ENCODE measurements around the gene NAA30. TPM values are rescaled to one million over a fixed set of nuclear protein-coding genes. Genes with fewer than 3 reads are reported as not detected.

NAA30 gene
- total and polyA plus RNA-seq, 9 of the 15 experiments (the other 6 are each of a cell fraction or from before 2014, with no cell fraction given): 2.2 to 8.0 (median 6.9) TPM

DNA sequence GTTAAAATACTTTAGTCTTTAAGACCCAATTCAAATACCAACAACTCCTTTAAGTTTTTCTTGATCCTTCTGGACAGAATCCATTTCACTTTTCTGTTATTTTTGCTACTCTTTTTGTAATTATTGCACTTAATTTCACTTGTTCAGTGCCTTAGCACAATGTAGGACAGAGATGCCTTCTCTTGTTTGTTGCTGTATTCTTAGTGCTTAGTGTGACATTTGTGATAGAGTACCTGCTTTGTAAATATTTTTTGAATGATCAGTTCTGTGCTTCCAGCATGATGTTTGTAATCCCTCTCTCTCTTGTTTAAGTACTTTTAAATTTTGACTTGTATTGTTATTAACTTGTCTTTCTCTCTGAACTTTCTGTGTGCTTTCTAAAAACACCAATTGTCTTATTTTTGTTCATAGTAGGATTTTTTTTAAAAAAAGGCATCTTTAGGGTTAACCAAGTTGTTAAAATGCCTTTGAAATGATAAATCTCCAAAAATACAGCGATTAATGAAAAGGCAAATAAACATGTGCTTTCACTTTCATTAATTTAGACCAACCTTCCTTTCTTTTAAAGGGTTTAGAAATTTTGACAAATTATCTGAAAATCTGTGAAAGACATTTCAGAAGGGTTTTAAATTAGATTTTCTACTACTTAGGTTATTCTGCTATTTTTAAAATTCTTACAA lies 11.9 kb downstream of the NAA30 start (continued):
- TF ChIP-seq, protein P1, sequence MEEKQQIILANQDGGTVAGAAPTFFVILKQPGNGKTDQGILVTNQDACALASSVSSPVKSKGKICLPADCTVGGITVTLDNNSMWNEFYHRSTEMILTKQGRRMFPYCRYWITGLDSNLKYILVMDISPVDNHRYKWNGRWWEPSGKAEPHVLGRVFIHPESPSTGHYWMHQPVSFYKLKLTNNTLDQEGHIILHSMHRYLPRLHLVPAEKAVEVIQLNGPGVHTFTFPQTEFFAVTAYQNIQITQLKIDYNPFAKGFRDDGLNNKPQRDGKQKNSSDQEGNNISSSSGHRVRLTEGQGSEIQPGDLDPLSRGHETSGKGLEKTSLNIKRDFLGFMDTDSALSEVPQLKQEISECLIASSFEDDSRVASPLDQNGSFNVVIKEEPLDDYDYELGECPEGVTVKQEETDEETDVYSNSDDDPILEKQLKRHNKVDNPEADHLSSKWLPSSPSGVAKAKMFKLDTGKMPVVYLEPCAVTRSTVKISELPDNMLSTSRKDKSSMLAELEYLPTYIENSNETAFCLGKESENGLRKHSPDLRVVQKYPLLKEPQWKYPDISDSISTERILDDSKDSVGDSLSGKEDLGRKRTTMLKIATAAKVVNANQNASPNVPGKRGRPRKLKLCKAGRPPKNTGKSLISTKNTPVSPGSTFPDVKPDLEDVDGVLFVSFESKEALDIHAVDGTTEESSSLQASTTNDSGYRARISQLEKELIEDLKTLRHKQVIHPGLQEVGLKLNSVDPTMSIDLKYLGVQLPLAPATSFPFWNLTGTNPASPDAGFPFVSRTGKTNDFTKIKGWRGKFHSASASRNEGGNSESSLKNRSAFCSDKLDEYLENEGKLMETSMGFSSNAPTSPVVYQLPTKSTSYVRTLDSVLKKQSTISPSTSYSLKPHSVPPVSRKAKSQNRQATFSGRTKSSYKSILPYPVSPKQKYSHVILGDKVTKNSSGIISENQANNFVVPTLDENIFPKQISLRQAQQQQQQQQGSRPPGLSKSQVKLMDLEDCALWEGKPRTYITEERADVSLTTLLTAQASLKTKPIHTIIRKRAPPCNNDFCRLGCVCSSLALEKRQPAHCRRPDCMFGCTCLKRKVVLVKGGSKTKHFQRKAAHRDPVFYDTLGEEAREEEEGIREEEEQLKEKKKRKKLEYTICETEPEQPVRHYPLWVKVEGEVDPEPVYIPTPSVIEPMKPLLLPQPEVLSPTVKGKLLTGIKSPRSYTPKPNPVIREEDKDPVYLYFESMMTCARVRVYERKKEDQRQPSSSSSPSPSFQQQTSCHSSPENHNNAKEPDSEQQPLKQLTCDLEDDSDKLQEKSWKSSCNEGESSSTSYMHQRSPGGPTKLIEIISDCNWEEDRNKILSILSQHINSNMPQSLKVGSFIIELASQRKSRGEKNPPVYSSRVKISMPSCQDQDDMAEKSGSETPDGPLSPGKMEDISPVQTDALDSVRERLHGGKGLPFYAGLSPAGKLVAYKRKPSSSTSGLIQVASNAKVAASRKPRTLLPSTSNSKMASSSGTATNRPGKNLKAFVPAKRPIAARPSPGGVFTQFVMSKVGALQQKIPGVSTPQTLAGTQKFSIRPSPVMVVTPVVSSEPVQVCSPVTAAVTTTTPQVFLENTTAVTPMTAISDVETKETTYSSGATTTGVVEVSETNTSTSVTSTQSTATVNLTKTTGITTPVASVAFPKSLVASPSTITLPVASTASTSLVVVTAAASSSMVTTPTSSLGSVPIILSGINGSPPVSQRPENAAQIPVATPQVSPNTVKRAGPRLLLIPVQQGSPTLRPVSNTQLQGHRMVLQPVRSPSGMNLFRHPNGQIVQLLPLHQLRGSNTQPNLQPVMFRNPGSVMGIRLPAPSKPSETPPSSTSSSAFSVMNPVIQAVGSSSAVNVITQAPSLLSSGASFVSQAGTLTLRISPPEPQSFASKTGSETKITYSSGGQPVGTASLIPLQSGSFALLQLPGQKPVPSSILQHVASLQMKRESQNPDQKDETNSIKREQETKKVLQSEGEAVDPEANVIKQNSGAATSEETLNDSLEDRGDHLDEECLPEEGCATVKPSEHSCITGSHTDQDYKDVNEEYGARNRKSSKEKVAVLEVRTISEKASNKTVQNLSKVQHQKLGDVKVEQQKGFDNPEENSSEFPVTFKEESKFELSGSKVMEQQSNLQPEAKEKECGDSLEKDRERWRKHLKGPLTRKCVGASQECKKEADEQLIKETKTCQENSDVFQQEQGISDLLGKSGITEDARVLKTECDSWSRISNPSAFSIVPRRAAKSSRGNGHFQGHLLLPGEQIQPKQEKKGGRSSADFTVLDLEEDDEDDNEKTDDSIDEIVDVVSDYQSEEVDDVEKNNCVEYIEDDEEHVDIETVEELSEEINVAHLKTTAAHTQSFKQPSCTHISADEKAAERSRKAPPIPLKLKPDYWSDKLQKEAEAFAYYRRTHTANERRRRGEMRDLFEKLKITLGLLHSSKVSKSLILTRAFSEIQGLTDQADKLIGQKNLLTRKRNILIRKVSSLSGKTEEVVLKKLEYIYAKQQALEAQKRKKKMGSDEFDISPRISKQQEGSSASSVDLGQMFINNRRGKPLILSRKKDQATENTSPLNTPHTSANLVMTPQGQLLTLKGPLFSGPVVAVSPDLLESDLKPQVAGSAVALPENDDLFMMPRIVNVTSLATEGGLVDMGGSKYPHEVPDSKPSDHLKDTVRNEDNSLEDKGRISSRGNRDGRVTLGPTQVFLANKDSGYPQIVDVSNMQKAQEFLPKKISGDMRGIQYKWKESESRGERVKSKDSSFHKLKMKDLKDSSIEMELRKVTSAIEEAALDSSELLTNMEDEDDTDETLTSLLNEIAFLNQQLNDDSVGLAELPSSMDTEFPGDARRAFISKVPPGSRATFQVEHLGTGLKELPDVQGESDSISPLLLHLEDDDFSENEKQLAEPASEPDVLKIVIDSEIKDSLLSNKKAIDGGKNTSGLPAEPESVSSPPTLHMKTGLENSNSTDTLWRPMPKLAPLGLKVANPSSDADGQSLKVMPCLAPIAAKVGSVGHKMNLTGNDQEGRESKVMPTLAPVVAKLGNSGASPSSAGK (IDR thresholded peaks at IDR 0.05): no peak
- TF ChIP-seq, protein P2, sequence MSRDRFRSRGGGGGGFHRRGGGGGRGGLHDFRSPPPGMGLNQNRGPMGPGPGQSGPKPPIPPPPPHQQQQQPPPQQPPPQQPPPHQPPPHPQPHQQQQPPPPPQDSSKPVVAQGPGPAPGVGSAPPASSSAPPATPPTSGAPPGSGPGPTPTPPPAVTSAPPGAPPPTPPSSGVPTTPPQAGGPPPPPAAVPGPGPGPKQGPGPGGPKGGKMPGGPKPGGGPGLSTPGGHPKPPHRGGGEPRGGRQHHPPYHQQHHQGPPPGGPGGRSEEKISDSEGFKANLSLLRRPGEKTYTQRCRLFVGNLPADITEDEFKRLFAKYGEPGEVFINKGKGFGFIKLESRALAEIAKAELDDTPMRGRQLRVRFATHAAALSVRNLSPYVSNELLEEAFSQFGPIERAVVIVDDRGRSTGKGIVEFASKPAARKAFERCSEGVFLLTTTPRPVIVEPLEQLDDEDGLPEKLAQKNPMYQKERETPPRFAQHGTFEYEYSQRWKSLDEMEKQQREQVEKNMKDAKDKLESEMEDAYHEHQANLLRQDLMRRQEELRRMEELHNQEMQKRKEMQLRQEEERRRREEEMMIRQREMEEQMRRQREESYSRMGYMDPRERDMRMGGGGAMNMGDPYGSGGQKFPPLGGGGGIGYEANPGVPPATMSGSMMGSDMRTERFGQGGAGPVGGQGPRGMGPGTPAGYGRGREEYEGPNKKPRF (IDR thresholded peaks at IDR 0.05; ENCODE audit: low read depth, low read length): no peak
- TF ChIP-seq ATF7 (IDR thresholded peaks at IDR 0.05) (no peak), ELF1 (tag; IDR thresholded peaks at IDR 0.05) (no peak), CHD4 (IDR thresholded peaks at IDR 0.05; ENCODE audit: insufficient read depth, insufficient replicate concordance, low read depth, low read length, poor library complexity, severe bottlenecking) (no peak)
- TF ChIP-seq, protein P3, sequence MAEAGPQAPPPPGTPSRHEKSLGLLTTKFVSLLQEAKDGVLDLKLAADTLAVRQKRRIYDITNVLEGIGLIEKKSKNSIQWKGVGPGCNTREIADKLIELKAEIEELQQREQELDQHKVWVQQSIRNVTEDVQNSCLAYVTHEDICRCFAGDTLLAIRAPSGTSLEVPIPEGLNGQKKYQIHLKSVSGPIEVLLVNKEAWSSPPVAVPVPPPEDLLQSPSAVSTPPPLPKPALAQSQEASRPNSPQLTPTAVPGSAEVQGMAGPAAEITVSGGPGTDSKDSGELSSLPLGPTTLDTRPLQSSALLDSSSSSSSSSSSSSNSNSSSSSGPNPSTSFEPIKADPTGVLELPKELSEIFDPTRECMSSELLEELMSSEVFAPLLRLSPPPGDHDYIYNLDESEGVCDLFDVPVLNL (CRISPR knock-in tag; IDR thresholded peaks at IDR 0.05; ENCODE audit: low read depth): no peak
